ENCODE measurements around the gene FRMPD2.
"Not testable (repeated sequence)": the region's sequence is repeated elsewhere in the genome, so short reads cannot be mapped to it uniquely, and the experiment has no call there.

The FRMPD2 gene

GRCh38 chr10:48140949-48141348 is 133.5 kb downstream of the FRMPD2 start:
- not testable (repeated sequence) for DNase-seq (ENCODE audit: low read depth in 2 of 2, low spot score in 1 of 2)

- not testable (repeated sequence) for DNase-seq (ENCODE audit: low read depth in 2 of 2, low spot score in 1 of 2)
Observed at GRCh38 chr10:48139953-48140850, 134.3 kb downstream of the FRMPD2 start.

GRCh38 chr10:48128954-48129353 is 145.5 kb downstream of the FRMPD2 start:
- DNase-seq (ENCODE audit: low read depth in 2 of 2, low spot score in 1 of 2), result not testable (repeated sequence)

DNA sequence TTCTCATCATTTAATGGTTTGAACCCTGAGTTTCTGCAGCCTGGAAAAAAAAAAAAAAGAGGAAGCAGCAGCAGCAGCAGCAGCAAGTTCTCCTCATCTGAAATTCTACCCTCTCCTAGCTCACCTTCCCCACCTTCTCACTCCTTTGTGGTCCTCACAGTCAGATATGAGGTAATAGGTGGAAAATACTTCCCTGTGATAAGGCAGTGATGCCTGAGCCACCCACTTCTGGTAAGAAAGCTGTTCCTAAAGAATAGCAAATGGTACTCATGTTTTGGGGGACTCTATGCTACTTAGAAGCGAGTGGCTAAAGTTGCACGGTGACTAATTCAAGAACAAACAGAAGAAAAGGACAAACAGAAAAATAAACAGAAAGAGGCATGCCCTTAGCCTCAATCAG is 148.2 kb downstream of the FRMPD2 start:
- DNase-seq (ENCODE audit: low read depth in 2 of 2, low spot score in 1 of 2), result not testable (repeated sequence)

GRCh38 chr10:48125631-48126030 is 148.9 kb downstream of the FRMPD2 start:
- not testable (repeated sequence) for DNase-seq (ENCODE audit: low read depth in 2 of 2, low spot score in 1 of 2)

DNA sequence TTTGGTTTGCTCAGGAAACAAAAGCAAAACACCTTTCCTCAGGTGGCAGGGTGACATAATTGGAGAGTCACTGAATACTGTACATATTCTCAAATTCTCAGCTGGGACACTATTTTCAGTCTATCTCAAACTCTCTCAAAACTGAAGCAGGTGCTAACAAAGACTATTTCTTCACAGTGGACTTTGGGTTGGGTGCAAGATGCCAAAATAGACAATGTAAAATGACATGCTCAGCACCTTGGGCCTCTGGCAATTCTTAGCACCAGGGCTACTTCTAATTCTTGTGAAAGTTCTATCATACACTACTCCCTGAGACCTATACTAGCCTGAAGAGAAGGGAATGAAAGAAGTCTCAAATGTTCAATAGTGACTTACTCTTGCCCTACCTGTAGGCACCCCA is 151.9 kb downstream of the FRMPD2 start:
- DNase-seq (ENCODE audit: low read depth in 2 of 2, low spot score in 1 of 2), result not testable (repeated sequence)

DNA sequence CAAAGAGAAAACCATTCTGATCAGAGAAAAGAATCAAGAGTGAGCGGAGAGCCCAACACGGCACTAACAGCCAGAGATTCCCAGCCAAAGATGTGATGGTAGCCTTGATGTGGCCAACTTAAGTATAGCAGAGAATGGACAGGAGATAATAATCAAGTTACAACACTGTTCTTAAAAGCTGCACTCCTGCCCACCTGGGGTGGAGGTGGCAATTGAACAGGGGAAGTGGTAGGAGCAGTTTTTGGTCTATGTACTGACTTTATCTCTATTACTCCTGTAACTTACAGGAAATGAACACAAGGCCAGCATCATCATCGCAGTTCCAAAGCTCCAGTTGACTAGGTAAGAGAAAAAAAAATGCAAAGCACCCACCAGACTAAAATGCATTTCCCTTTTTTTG is 164.2 kb downstream of the FRMPD2 start:
- DNase-seq (ENCODE audit: low read depth in 2 of 2, low spot score in 1 of 2), result not testable (repeated sequence)
